EH (cell line): ENCODE data around the gene ADAMTS12.

Experiments used
- DNase-seq: peaks from one replicate; pipeline ENCODE4 v3.0.0-alpha.2; 2015; ENCODE audit warnings: low read depth

ADAMTS12 gene

DNA sequence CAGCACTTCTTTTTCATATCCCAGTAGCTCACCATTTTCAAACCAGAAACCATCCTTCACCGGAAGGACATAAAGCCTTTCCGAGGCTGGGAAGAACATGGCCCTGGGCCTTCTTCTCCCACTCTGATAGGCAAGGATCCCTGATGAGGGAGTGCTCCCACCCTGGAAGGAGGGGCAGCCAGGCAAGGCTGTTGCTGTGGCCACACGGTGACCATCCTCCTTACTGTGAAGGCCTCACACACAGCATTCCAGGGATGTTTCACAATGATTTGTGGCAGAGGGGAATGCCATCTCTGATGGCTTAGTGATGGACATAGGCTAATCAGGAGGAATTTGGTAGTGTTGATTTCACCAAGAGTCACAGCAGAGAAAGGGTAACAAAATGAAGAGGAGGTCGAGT is 130.7 kb downstream of the ADAMTS12 start:
- DNase-seq = peak; percentile 80

DNA sequence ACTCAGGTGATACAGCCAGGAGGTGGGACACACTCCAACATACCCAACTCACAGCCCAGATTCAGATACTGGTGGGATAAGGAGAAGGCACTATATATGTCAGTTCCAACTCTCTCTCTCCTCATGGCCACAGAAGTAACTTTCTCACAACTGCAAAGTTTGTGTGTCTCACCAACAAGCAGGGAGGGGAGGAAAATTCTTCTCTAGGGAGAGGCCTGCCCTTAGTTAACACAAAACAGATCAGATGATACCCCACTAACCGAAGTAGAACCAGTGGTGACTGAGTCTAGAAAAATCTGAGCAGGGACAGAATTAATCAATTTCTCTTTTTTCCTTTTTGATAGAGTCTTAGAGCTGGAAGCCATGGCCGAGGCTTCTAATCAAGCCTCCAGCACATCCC is 133.1 kb downstream of the ADAMTS12 start:
- DNase-seq = no peak

DNA sequence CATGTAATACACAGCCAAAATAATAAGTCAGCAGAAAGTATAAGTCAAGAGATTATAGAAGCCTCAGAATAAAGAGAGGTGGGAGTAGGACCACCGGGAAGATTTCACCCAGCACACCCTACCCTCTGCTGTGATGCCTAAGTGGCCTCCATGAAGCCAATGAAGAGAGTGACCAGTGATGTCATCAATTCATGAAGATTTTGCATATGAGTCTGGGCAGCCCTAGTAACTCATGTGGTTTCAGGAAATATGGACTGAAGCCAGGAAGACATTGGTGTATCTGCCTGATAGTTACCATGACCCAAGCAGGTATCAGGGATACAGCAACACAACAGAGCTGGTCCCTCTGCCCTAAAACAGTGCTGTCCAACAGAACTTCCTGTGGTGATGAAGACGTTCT is 135.3 kb downstream of the ADAMTS12 start:
- no peak for DNase-seq

DNA sequence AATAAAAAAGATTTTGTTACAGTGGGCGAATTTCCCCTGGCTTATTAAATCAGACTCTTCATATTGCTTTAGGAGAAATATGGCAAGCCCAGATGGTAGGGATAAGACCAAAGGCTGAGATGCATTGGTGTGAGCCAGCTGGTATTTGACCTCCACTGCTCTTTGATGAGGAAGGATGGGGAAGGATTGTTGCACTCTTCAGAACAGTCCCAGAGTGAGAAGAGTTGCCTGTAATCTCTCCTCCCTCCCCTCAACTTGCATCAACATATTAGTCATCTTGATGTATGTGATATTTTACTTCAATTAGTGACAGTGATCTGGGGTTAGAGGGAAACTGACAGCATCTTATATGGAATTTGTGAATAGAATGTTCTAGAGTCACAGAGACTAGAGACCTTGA is 136.6 kb downstream of the ADAMTS12 start:
- DNase-seq = peak; percentile 57

DNA sequence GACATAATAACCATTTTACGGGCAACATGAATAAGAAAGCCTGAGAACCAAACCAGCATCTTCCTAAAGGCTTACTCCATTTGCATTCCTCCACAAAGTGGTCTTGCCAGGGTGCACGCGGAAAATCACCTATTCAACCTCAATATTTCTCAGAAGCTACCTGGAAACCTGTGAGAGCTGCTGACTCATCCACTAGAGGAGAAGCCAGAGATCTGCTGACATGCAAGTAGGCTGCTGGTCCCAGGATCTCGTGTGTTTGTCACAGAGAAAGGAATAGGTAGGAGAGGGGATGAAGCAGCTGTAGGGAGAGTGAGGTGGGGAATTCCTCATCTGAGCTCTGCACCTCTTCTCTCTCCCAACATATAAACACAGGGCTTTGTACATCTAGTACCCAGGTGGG is 138.1 kb downstream of the ADAMTS12 start:
- no peak for DNase-seq

DNA sequence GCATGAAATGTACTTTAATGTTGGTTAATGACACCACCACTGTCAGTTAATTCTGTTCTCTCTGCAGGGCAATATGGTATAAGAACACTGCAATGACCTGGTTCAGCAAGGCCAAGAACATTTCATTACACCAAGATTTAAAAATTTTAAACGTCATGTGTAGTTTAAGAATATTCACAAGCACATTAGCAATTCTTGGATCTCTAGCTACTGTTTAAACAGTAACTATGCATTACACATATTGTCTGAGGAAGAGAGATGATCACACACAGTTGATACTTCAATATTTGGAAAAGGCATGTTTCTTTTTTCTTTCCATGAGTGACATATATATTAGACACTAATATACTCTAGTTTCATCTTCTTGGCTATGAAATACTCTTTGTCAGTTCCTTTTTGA is 143.0 kb downstream of the ADAMTS12 start:
- no peak for DNase-seq

DNA sequence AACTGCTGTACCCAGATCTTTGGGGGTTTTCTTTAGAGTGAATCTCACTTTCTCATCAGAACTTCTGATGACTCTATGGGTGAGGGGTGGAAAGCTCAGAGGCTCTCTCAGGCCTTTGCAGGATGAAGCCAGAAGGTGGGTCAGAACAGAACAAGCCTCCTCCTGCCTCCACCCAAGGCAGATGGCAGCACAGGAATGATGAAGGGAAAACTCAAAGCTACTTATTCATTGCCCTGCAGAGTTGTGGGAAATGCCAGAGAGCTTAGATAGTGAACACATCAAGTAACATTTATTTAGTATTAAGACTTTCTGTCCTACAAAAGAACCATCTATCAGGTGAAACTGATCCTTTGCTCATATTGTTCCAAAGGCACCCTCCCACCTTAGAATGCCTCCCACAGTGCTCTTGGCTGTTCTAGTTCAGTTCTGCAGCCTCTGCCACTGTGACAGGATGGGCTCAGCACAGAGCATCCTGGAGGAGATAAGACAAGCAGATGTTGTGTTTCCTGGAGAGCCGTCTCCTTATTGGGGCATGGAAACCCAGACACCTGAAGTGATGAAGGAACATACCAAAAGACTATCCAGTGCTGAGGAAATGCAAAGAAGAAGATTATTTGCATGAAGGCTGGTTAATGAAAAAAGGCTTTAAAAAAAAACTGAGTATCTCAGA is 146.6 kb downstream of the ADAMTS12 start:
- peak; percentile 16 for DNase-seq

DNA sequence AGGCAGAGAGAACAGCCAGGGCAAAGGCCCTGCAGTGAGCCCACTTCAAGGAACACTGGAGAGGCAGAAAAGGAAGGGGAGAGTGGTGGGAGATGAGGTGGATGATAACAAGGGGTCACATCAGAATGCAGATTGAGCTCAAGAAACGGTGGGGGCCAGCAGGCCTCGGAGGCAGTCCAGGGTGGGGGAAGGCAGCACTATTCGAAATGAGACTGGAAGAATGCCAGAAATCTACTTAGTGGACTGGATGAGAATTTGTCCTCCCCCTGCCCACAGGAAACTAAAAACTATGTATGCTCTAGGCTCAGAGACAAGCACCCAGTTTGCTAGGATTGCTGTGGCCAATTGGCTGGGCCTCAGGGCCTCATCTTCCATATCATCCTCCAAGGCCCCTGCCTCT is 148.7 kb downstream of the ADAMTS12 start:
- DNase-seq = no peak

DNA sequence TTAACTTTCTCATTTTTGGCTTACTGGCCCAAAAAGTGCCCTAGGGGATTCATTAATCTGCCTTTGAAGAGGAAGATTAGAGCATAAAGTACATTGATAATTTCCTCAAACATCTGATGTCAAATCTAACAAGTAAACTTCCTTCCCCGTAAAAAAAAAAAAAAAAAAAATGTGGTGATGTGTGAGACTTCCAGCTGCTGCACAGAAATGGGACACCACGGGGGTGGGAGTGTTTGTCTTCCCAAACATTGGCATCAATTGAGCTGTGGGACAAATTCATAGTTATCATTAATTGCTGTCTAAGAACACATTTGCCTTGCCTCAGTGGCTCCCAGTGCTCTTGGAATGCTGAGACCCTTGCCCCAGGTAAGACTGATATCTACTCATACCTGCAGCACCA is 149.6 kb downstream of the ADAMTS12 start:
- no peak for DNase-seq

DNA sequence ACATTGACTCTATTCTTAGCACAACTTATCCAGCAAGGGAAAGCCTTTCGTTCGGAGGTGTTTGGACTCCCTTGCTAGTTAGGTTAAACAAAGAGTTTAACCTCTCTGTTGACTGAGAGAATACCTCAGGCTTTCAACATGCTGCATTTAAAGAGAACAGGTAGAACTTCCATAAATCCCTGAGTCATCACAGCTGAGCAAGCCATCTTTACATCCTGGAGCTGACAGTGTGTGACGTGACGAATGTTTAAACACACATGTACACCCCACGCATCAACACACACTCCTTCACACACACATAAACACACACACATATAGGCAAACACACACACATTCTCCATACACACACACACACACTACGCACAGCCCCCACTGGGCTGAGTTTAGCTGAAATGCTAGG is 152.8 kb downstream of the ADAMTS12 start:
- no peak for DNase-seq

DNA sequence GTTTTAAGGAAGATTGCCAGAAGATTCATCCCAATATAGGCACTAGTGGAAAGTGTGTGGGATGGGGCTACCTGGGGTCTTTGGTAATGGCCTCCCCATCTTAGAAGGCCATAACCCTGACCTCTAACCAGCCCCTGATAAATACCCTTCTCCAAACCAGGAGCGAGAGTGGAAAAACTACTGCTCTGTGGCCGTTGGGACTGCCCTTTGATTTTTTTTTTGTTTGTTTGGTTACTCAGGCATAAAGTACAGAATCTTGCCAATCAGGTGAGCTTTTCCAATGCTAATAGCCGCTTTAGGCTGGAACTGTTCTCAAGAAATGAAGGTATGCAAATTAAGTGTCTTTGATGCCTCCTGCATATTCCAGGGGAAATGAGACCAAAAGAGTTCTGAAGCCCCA is 153.7 kb downstream of the ADAMTS12 start:
- DNase-seq = no peak

DNA sequence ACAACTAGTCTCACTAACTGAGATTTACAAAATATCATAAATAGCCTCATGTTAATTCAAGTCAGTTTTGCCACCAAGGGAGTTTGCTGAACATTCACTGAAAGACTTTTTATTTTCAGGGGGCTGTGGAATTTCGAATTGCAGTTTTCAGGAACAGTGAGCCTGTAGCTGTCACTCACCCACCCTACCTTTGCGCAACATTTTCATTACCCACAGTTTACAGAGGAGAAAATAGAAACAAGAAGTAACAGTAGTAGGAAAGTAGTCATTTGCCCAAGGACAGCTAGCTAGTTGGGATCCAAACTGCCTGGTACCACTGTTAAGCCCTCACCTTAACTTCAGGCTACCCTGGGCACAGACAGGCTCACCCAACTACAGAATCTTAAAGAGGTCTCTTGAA is 154.1 kb downstream of the ADAMTS12 start:
- DNase-seq = no peak

DNA sequence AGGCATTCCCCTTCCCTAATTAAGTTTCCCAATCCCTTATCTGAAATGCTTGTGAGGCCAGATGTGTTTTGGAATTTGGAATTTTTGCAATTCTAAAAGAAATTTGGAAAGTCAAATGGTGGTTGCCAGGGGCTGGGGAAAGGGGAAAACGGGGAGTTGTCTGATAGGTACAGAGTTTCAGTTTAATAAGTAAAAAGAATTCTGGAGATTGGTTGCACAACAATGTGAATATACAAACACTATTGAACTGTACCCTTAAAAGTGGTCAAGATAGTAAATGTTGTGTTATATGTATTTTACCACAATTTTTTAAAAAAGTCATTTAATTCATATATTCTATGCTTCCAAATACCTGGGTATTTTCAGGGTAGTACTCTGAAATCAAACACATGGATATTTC is 154.5 kb downstream of the ADAMTS12 start:
- no peak for DNase-seq

DNA sequence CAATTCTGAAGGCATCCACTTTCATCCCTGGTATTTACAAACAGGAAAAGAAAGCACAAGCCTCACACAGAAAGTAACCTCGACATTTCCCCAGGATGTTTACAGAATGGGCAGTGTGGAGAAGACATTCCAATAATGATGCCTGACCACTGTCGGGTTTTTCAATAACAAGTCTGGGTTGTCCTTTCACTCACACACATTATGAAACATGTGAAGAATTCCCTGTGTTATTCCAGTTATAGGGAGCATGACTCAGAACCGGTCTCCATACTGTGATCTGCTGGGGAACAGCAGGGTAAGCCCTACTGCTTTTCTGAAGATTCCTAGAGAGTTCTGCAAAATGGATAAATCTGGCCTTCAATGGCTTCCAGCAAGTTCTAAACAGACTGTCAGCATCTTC is 155.3 kb downstream of the ADAMTS12 start:
- peak; percentile 95 for DNase-seq

DNA sequence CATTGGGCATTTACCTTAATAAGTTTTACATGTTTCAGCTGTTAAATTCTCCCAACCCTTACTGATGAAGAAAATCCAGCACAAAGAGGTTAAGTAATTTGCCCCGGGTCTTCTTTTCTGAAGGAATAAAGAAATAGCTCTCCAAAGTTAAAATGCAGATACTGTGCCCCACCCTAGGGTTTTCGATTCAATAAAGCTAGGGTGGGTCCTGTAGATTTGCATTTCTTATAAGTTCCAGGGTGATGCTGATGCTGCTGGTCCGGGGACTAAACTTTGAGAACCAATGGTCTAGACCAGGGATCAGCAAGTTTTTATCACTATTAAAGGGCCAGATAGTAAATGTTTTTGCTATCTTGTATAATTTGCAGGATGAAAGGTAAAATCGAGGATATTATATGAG is 156.7 kb downstream of the ADAMTS12 start:
- DNase-seq = no peak

DNA sequence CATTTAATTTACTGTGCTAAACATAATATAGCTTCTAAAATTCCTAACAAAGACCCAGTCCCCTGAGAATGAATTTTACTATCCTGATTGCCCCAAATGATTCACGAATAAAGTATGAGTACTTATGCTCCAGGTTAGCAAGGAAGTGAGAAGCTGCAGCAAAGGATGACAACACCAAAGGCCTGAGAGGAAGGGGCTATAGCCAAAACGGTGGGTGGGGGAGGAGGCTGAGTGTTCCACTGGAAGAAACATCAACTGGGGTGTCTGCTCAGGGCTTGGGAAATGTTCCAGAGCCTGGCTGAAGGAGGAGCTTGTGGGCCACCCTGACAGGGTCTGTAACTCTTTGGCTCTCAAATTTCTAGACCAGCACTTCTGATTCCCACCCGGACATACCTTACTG is 157.3 kb downstream of the ADAMTS12 start:
- peak; percentile 14 for DNase-seq

DNA sequence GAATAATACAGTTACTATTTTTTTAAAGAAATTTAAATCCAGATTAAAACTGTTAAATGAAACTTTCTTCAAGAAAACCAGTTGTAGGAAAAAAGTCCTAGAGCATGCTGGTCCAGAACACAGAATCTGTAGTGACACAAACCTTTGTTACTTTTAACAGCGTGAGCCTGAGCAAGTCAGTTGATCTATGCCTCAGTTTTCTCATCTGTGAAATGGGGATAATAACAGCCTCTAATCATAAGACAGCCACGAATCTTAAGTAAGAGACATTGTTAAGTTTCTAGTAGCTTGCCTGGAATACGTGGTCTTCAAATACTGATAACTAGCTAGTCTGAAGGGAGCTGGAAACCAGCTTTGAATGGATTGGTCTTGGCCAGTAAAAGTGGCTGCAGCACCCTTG is 158.6 kb downstream of the ADAMTS12 start:
- no peak for DNase-seq

DNA sequence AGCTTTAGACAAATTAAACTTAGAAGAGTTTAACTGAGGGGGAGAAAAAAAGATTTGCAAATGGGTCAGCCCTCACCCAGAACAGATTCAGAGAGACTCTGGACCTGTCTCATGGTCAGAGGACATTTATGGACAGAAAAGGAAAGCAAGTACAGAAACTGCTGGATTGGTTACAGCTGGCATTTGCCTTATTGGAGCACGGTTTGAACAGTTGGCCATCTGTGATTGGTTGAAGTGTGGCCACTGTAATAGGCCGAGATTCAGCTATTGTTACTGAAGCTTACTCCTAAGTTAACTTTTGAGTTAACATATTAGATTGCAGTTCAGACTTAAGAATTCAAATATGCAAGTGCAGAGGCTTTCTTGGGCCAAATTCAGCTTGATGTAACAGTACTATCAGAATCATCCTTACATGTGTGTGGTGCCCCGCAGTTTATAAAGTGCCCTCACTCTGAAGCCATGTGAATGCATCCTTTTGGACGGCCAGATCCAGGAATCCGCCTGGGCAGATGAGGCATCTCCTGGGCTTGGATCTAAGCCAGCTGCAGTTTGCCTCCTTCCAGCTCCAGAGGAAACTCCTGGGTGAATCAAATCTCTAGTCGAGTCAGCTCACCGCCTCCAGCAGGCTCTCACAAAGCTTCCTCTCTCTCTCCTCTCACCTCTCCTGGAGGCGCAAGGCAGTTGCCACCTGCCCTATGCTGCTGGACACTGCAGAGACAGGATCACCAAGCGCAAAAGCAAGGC is 165.2 kb downstream of the ADAMTS12 start:
- peak; percentile 50 for DNase-seq

DNA sequence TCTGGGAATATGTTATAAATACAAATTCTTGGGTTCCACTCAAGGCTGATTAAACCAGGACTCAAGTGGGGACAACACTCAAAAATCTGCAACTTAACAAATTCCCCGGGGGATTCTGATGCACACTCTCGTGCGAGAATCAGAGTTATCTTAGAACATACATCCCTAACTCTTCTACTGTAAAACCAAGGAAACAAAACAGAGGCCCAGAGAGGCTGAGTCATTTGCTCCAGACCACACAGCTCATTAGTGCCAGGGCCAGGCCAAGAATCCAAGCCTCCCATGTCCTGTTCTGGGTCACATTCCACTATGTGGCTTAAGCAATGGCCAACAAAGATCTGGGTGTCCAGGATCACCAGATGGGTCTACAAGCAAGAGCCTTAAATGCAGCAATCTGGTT is 166.0 kb downstream of the ADAMTS12 start:
- peak; percentile 61 for DNase-seq

DNA sequence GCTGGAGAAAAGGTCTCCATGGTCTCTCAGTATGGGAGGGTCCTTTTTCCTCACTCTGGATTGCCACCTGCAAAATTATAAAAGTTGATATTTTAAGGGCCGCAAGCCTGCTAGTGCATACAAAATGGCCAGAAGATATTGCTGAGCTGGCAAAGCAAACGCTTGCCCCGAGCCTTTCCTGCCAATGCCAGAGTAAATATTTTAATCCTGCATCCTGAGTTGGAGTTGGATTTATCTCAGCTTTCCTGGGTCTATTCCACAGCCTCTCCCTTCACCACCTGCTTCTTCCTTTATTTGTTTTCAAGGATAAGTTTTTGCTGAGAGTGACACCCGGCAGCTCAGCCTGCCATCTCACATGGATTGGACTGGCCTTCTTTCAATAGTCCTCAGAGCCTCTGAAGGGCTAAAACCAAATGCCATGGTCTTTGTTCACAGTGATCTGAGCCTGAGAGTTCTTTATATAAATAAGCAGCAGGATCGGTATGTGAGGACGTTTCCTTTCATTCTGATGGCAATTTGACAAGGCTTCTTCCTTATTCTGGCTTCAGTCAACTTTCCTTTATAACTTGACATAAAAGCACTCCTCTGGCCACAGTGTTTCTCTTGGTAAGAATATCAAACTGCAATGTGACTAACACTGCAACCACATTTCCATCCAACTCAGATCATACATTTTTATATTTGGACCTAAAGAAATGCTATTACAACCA is 170.1 kb downstream of the ADAMTS12 start:
- DNase-seq = peak; percentile 17

DNA sequence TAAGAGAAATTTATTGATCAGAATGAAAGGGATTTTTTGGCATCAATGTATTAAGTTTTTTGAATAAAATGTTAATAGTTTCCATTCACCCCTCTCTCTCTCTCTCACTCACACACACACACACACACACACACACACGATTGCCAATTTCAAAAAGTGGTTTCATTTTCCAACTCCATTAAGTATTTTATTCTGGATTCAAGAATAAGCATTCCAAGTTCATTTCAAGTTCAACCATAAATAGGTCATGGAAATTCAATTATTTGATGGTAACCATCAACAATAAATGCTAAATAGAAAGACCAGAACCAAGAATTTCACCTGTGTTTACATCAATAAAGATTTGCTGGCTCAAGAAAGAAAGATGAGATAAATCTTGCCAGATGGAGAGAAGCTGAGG is 171.6 kb downstream of the ADAMTS12 start:
- DNase-seq = no peak

DNA sequence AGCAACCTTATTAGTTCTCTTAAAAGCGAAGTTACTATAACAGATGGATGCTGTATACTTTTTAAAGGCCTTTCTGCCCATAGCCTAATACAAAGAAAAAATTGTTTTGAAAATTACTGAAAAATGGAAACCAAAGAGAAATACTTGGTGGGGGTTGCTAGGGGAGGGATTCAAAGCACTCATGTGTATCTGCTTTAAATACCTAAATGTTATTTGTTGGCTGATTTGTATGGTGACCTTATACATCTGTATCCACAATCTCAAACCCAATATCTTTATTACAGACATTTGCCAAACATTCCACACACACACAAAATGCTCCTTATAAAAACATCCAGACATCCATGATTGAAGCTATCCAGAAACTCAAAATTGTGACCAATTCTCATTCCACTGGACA is 172.0 kb downstream of the ADAMTS12 start:
- no peak for DNase-seq

DNA sequence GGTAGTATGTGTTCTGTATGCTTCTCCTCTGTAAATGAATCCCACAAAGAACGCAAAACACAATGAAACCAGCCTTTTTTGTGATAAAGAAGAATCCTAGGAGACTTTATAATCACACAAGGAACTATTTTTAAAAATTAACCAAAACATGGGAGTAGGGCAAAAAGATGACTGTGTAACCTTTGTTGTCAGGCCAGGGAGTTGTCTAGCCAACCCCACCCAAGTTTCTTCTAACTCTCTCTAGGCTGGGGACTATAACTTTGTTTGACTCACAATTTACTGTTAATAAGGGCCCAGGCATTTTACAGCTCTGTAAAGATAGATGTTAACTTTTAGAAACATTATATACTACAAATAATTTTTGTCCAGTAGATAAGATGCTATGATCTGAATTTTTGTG is 176.1 kb downstream of the ADAMTS12 start:
- no peak for DNase-seq
